GM12872 (cell line): Measurements from ENCODE around the gene TSHR.

ENCODE experiments used
- TF ChIP-seq, protein P1 (sequence below): IDR thresholded peaks from 3 replicates; pipeline ENCODE4 v1.5.1; 2011; ENCODE audit warnings: low read depth, mild to moderate bottlenecking, low read length, moderate library complexity; ENCODE audit not compliant: insufficient read depth

The TSHR gene

DNA sequence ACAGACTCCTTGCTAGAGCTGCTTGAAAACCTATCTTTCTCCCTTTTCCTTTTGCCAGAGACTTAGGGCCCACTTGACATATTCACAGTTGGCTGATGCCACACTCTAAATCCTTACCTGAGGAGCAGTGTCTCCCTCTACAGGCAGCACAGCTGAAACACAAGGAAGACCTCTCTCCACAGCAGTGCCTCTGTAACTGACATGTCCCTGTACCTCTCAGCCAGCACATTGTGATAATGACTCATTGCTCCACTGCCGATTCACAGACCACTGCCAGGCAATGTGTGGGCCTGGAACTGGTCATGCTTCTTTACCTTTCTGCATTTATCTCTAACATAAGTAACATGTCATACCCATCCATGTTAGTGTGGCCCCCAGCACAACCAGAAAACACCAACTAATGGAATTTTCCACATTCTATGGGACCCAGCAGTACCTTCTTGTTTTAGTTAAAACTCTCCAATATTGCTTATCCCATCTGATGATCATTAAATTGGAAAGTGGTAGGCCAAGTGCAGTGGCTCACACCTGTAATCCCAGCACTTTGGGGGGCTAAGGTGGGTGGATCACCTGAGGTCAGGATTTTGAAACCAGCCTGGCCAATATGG, 208.8 kb downstream of the TSHR start:
- TF ChIP-seq, protein P1, sequence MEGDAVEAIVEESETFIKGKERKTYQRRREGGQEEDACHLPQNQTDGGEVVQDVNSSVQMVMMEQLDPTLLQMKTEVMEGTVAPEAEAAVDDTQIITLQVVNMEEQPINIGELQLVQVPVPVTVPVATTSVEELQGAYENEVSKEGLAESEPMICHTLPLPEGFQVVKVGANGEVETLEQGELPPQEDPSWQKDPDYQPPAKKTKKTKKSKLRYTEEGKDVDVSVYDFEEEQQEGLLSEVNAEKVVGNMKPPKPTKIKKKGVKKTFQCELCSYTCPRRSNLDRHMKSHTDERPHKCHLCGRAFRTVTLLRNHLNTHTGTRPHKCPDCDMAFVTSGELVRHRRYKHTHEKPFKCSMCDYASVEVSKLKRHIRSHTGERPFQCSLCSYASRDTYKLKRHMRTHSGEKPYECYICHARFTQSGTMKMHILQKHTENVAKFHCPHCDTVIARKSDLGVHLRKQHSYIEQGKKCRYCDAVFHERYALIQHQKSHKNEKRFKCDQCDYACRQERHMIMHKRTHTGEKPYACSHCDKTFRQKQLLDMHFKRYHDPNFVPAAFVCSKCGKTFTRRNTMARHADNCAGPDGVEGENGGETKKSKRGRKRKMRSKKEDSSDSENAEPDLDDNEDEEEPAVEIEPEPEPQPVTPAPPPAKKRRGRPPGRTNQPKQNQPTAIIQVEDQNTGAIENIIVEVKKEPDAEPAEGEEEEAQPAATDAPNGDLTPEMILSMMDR: peak; percentile 85

DNA sequence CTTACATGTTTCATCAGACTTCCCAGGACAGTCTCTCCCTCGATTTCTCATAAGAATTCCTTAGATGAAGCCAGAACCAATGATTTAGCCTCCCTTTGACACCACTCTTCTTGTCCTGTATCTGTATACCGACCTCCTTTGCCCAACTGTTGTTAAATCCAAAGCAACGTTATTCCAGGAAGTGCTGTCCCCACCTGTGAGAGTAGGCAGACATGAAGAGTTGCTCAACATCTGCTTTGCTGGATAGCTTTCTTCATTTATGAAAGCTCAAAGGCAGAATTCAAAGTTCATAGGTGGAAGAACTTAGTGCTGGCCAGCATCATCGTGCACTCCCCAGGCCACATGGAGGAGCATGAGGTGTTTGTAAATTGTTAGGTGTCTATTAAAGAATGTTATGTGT, 209.8 kb downstream of the TSHR start:
- TF ChIP-seq, protein P1: no peak

DNA sequence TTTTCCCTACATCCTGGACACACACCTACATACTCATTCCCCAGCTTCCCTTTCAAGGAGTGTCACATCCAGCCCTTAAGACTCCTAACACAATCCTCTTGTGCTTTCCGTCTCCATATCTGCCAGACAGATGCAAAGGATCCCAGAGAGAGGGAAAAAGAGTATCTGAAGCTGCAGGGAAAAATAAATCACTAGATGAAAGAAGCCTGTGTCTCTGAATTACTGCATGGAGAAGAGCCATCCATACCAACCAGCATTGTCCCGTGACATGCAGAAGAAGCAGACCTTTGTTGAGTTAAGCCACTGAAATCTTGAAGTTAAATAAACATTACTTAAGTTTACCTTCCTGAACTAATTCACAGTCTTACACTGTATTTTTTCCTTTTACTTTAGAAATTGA, 210.7 kb downstream of the TSHR start:
- TF ChIP-seq, protein P1: no peak

DNA sequence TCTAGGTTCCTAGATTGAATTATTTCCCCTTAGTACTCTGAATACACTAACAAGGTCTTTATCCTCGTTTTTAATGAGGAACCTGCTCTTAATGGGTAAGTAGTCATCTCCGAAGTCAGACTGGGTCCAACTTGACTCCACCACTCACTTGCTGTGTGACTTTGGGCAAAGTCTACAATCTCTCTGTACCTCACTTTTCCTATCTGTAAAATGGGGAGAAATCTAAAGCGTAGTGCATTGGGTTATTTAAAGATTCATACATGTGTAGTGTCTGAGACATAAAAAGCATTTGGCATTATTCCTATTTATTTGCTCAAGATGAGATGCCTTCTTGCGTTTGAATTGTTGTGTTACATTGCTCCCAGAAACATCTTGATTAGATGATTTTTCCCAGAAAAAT, 213.8 kb downstream of the TSHR start:
- TF ChIP-seq, protein P1: no peak

DNA sequence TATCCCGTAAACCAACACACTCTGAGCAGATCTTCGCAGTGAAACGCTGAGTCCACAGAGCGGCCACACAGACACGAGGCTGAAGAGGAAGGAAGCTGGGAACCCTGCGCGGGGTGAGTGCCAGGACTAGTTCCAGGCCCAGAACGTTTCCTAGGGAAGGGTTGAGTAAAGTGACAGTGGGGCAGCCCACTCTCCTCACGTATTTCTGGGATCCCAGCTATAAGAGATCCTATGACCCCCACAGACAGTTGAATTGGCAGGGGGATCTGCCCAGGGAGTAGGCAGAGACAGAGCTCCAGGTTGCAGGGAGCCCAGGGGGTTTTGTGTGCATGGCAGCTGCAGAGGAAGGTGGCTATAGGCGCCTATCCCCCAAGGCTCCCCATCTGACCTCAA, 214.3 kb downstream of the TSHR start:
- TF ChIP-seq, protein P1: no peak

DNA sequence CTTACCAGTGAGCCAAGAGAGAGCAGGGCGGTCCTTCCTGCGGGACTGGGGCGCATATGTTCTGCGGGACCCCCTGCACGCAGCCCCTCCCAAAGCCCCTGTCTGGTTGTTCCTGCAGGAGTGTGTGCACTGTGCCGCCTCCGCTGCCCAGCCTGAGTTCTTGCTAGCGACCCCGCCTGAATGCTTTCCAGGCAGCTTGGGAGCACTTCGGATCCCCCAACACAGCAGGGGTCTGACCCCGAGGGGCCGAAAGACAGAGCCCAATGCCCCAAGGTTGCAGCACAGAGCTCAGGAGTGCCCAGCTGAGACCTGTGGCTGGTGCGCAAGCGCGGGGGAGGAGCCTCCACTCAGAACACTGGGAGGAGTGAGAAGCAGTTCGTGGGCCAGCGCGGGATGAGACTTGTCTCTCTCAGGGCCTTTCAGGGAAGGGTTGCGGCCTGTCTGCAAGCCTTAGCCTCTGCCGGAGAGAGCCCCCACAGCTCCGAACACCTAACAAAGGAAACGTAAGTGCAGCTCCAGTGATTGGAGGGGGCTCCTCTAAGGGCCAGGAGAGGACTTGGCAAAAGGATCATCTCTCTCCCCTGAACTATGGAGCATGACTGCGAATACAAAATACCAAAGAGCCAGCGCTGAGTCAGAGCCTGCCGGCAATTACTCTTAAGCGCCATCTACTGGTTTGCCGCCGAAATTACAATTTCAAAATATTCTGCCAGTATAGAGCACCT, 214.8 kb downstream of the TSHR start:
- TF ChIP-seq, protein P1: peak; percentile 86

DNA sequence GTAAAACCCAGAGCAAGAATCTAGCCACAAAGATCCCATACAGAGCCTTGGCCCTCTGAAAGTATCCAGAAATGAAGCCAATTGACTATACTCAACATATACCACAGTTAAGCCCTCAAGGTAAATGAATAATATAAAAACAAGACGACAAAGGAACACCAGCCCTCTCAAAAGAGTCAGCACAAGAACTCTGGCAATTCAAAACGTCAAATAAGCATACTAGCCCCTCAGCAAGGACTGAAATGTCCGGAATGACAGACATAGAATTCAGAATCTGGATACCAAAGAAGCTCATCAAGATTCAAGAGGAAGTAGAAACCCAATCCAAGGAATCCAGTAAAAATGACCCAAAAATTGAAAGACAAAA, 215.4 kb downstream of the TSHR start:
- TF ChIP-seq, protein P1: no peak
